ENCODE data around the gene MSI2.
A peak's percentile ranks its signal among the peaks of the same experiment; 100 is the strongest.

Gene MSI2

GRCh38 chr17:57678393-57678792, 422.1 kb downstream of the MSI2 start:
- DNase-seq, result no peak

- no peak for DNase-seq
Measured at GRCh38 chr17:57679356-57679755, 423.0 kb downstream of the MSI2 start.

GRCh38 chr17:57679906-57680695, 423.8 kb downstream of the MSI2 start:
- DNase-seq, result no peak

- DNase-seq, result no peak
Measured at GRCh38 chr17:57682701-57683100, 426.4 kb downstream of the MSI2 start.

GRCh38 chr17:57684711-57685498, 428.6 kb downstream of the MSI2 start:
- no peak for DNase-seq

GRCh38 chr17:57685499-57686132, 429.3 kb downstream of the MSI2 start:
- no peak for DNase-seq

- no peak for DNase-seq
Measured at GRCh38 chr17:57687642-57688041, 431.3 kb downstream of the MSI2 start.

GRCh38 chr17:57689254-57689653, 432.9 kb downstream of the MSI2 start:
- DNase-seq, result no peak

- DNase-seq, result no peak
Measured at GRCh38 chr17:57691939-57692338, 435.6 kb downstream of the MSI2 start.

- no peak for DNase-seq
Measured at GRCh38 chr17:57692770-57693169, 436.4 kb downstream of the MSI2 start.

- DNase-seq, result no peak
Measured at GRCh38 chr17:57694051-57694450, 437.7 kb downstream of the MSI2 start.

GRCh38 chr17:57696050-57696449, 439.7 kb downstream of the MSI2 start:
- peak; percentile 18 for DNase-seq

- DNase-seq, result no peak
Measured at GRCh38 chr17:57697197-57697596, 440.9 kb downstream of the MSI2 start.

GRCh38 chr17:57697891-57698711, 441.8 kb downstream of the MSI2 start:
- no peak for DNase-seq

GRCh38 chr17:57699751-57700219, 443.5 kb downstream of the MSI2 start:
- no peak for DNase-seq

- DNase-seq, result no peak
Measured at GRCh38 chr17:57701124-57701523, 444.8 kb downstream of the MSI2 start.

- DNase-seq, result no peak
Measured at GRCh38 chr17:57703273-57703672, 446.9 kb downstream of the MSI2 start.

- no peak for DNase-seq
Measured at GRCh38 chr17:57704448-57704847, 448.1 kb downstream of the MSI2 start.

GRCh38 chr17:57705921-57706695, 449.8 kb downstream of the MSI2 start:
- no peak for DNase-seq

GRCh38 chr17:57706761-57707160, 450.4 kb downstream of the MSI2 start:
- DNase-seq, result peak; percentile 16

- DNase-seq, result no peak
Measured at GRCh38 chr17:57707892-57708291, 451.6 kb downstream of the MSI2 start.

- DNase-seq, result no peak
Measured at GRCh38 chr17:57708410-57708809, 452.1 kb downstream of the MSI2 start.

All from NCI-H1105 treated with DMSO at 0.1 percent for 48 hours (cell line).